Heart left ventricle (tissue), 16 donors: ENCODE results near the gene VEGFC. TPM values are rescaled to one million over a fixed set of nuclear protein-coding genes. Genes with fewer than 3 reads are reported as not detected.

Source experiments
- ATAC-seq, 4 donors: fragments of 200-7000 bp; cut with Tn5 transposase; one replicate each; pipeline ENCODE4 v1.9.1; 2020 to 2022; ENCODE audit warnings: moderate library complexity in 4 of 4, mild to moderate bottlenecking in 3 of 4, moderate number of reproducible peaks in 1 of 4
- DNase-seq, 5 donors: peaks; one replicate each; pipeline ENCODE4 v3.0.0-alpha.2; 2020
- H3K27ac ChIP-seq, 12 donors: fragments of 200-600 bp; sonication (generic) in 4 of 12; one replicate each; pipeline versions ENCODE4 v1.5.0 to v1.8.0; 2016 to 2022; ENCODE audit warnings: mild to moderate bottlenecking in 2 of 12
- H3K27me3 ChIP-seq, 9 donors: fragments of 200-600 bp; sonication (generic) in 2 of 9; one replicate each; pipeline versions ENCODE4 v1.5.1 to v1.8.0; 2016 to 2022; ENCODE audit warnings: mild to moderate bottlenecking in 3 of 9
- H3K36me3 ChIP-seq, 9 donors: fragments of 200-600 bp; sonication (generic) in 2 of 9; one replicate each; pipeline versions ENCODE4 v1.5.0 to v1.8.0; 2018 to 2022; ENCODE audit warnings: mild to moderate bottlenecking in 2 of 9
- H3K4me1 ChIP-seq, 12 donors: fragments of 200-600 bp; sonication (generic) in 4 of 12; one replicate each; pipeline versions ENCODE4 v1.5.0 to v1.8.0; 2016 to 2022; ENCODE audit warnings: mild to moderate bottlenecking in 3 of 12
- H3K4me3 ChIP-seq, 12 donors: fragments of 200-600 bp; sonication (generic) in 4 of 12; one replicate each; pipeline versions ENCODE4 v1.5.0 to v1.8.0; 2017 to 2022; ENCODE audit warnings: mild to moderate bottlenecking in 9 of 12, moderate library complexity in 4 of 12
- H3K9me3 ChIP-seq, 12 donors: fragments of 200-600 bp; sonication (generic) in 4 of 12; one replicate each; pipeline versions ENCODE4 v1.5.0 to v1.8.0; 2016 to 2022; ENCODE audit warnings: mild to moderate bottlenecking in 1 of 12
- POLR2A ChIP-seq, 2 donors: fragments of 450-650 bp; IDR thresholded peaks; one replicate each; pipeline ENCODE4 v1.6.1; 2017; ENCODE audit warnings: antibody characterized with exemption in 2 of 2, mild to moderate bottlenecking in 2 of 2, moderate library complexity in 2 of 2
- WGBS, 4 donors: extraction: QIAGEN DNeasy Blood & Tissue Kit in 2 of 4; methylation state at CpG; one replicate each; pipeline versions ENCODE4 v1.1.5 to v1.1.7; 2013 to 2018; 5-methylcytosine and 5-hydroxymethylcytosine counted together
- intact Hi-C, 10 donors: fragments of 100-400 bp; cut with DNase I; formaldehyde crosslinking; loops; one replicate each; pipeline versions ENCODE4 v1.11.1 to v1.14.2; 2022
- polyA plus RNA-seq, 2 donors: library from polyadenylated mRNA; stranded (reverse); fragments of 200-250 nt; gene quantifications; one replicate each; pipeline ENCODE4 v1.2.3, GENCODE V29; 2013
- total RNA-seq, 9 donors: library from RNA; depleted of rRNA in 2 of 9; stranded (reverse); fragments of >200 nt in 2 of 9; fragmentation: NEBNext Ultra II Directional in 3 of 9; extraction: Animal tissue kit (Norgen Biotek cat#: 25700) in 3 of 9; gene quantifications; one replicate each; pipeline versions ENCODE4 v1.1.0 to v1.2.4, GENCODE V29; 2016 to 2023
- TF ChIP-seq, protein P1 (sequence below), 12 donors: fragments of 200-600 bp; sonication (generic) in 4 of 12; IDR thresholded peaks; one replicate each; pipeline versions ENCODE4 v1.5.0 to v1.8.0; 2018 to 2022; ENCODE audit warnings: antibody characterized with exemption in 12 of 12, mild to moderate bottlenecking in 5 of 12
- donor health status: ischemic (EF 13 %, LVEDD 7.1; RV severe dilation, severe dysfunction).
- donor health status: healthy with polysubstance abuse.
- donor health status: DM: no; HTN: yes; CAD: no.
- donor health status: DM: no; HTN: no; CAD: no.
- donor health status: ischemic (EF 25% LVEDD 6.9; RV normal size, moderate dysfunction).
- donor health status: ischemic (EF 25% LVEDD 5.7; RV mildly dilated, moderate dysfunction).
- donor health status: healthy.
- donor health status: DM: yes; HTN: yes; CAD: no.
- donor health status: ischemic (EF 35%, LVEDD 5.7; RV mildly dilated, moderate dysfunction).
- donor health status: nonischemic (EF 11% LVEDD 7.7; RV severe dilation, severe dysfunction).
- donor health status: DM: yes; HTN: yes; CAD: no.
- donor health status: PGD.
- donor health status: ischemic (EF 29% LVEDD 5.4; RV normal size, mild dysfunction).
- donor health status: nonischemic (EF 23%, LVEDD 6.1; RV moderate dilation, normal function).

Gene VEGFC
- total and polyA plus RNA-seq, 11 donors: 4.0 to 16.0 (median 7.4) TPM

DNA sequence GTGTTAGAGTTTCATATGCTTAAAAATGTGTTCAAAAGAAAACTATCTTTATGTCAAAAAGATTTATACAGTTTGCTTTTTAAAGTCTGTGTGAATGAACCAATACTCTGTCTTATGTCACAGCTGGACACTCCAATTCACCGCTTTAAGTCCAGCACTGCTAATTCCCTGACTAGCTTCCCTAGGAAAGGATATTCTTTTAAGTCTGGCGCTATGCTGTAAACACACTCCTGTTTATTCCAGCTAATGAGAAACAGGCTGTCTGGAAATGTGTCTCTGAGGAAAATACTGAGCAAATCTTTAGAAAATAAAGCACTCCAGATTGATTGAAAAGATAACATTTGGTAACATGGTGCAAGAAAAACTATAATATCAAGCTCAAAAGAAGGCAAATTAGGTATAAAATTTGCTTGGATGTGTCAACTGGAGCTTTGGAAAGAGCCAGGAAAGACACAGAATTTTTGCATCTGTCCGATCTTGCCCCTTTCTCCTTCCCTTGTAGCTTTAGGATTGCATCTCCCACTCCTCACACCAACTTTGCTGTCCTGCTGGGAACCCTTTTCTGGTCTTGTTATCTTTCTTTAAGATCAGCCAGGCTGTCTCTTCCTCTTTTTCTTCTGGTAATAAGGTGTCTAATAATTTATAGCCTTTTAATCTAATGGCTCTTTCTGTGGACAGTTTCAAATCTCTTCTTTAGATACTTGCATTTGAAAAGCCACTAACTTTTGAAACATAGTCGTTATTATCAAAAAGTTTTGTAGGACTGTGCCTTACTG, 40.9 kb upstream of the VEGFC start:
- no peaks in the 10 kb centered on the region for H3K36me3 ChIP-seq
- H3K9me3 ChIP-seq: no peaks in the 10 kb centered on the region
- no peaks in the 10 kb centered on the region for H3K27me3 ChIP-seq
- no peak for TF ChIP-seq POLR2A (IDR thresholded peaks at IDR 0.05)
- TF ChIP-seq, protein P1, sequence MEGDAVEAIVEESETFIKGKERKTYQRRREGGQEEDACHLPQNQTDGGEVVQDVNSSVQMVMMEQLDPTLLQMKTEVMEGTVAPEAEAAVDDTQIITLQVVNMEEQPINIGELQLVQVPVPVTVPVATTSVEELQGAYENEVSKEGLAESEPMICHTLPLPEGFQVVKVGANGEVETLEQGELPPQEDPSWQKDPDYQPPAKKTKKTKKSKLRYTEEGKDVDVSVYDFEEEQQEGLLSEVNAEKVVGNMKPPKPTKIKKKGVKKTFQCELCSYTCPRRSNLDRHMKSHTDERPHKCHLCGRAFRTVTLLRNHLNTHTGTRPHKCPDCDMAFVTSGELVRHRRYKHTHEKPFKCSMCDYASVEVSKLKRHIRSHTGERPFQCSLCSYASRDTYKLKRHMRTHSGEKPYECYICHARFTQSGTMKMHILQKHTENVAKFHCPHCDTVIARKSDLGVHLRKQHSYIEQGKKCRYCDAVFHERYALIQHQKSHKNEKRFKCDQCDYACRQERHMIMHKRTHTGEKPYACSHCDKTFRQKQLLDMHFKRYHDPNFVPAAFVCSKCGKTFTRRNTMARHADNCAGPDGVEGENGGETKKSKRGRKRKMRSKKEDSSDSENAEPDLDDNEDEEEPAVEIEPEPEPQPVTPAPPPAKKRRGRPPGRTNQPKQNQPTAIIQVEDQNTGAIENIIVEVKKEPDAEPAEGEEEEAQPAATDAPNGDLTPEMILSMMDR (IDR thresholded peaks at IDR 0.05): no peak
- no peak overlapping the region for H3K27ac ChIP-seq
- no peak overlapping the region for H3K4me3 ChIP-seq
- ATAC-seq (no peak), DNase-seq (no peak)
- peaks cover 0 to 3% (median 0%) of the 10 kb centered on the region in 12 donors for H3K4me1 ChIP-seq
- intact Hi-C loops: no loop called here
- WGBS, 4 donors: 80 to 90% (median 85%) methylated on average over 4 of the region's 4 CpGs

DNA sequence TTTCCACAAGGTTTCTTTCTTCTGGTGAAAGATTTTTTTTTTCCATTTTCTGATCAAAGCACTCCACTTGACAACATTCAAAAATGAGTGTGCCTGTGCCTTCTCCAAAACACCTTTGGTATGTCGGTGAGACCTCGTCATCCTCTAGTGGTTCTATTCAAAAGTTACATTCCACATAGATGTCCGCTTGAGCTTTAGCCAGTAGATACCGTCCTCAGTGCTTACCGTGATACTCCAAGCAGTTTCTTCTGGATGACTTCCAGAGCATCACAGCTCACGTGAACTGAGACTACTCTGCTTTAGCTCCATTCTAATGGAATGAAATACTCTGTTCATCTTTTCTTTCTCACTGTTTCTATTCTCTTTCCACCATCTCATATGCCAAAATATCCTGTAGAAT, 38.2 kb upstream of the VEGFC start:
- DNase-seq (no peak), ATAC-seq (no peak)
- WGBS, 4 donors: 32 to 44% (median 37%) methylated on average over 6 of the region's 6 CpGs
- Histone ChIP-seq H3K4me3 (no peak overlapping the region), H3K4me1 (no peaks in the 10 kb centered on the region), H3K9me3 (no peaks in the 10 kb centered on the region), H3K36me3 (no peaks in the 10 kb centered on the region), H3K27me3 (no peaks in the 10 kb centered on the region), H3K27ac (no peak overlapping the region)
- TF ChIP-seq POLR2A (IDR thresholded peaks at IDR 0.05): no peak
- TF ChIP-seq, protein P1 (IDR thresholded peaks at IDR 0.05): no peak
- intact Hi-C loops: no loop called here

DNA sequence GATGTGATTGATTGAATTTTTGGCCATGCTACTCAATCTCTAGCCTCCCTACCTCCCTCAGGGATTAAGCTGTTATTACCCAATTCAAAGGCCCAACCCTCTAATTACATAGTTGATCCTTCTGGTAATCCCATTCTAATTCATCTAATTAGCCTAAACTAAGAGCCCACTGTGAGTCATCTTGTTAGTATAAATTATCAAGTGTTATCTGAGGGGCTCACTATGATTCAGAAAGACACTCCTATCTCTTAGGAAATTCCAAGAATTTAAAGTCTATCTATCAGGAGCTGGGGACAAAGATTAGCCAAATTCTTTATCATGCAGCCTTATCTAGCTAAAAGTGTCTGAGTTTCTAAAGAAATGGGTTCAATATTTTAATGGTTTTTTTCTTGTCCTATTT, 32.9 kb upstream of the VEGFC start:
- Histone ChIP-seq H3K4me3 (no peak overlapping the region), H3K36me3 (no peaks in the 10 kb centered on the region), H3K27me3 (no peaks in the 10 kb centered on the region), H3K27ac (no peak overlapping the region), H3K9me3 (no peaks in the 10 kb centered on the region), H3K4me1 (no peaks in the 10 kb centered on the region)
- no peak for ATAC-seq
- intact Hi-C loops: no loop called here
- TF ChIP-seq, protein P1 (IDR thresholded peaks at IDR 0.05): no peak
- TF ChIP-seq POLR2A (IDR thresholded peaks at IDR 0.05): no peak
- no peak for DNase-seq

DNA sequence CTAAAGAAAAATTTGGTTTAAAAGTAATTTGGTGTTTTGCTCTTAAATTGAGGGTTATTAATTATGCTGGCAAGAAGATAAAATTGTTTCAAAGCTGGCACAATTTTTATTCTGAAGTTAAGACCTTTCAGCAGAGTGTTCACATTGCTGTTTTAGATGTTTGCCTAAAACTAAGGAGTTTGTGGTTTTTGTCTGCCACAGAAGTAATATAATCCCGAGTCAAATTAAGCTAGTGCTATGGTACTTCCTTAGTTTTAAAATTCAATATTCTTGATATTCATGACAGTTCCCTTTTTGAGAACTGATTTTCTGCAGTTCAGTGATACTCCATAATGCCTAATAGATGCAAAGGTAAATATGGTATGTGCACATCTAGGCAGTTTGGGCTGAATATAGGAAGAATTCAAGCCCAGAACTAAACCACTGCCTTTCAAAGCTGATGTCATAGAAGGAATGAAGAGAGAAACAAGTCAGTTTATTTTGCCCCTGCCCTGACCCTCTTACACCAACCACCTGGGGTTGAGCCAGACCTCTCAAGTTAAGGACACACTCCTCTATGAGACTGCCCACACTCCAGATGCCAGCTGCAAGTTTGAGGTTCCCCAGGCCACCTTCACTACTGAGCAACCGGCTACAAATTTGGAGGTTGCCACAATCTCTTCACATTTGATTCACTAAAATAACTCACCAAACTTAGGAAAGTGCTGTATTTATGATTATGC, 32.1 kb upstream of the VEGFC start:
- Histone ChIP-seq H3K27ac (no peak overlapping the region), H3K4me3 (no peak overlapping the region), H3K9me3 (no peaks in the 10 kb centered on the region), H3K36me3 (no peaks in the 10 kb centered on the region), H3K27me3 (no peaks in the 10 kb centered on the region), H3K4me1 (no peaks in the 10 kb centered on the region)
- 60 to 76% (median 73%) methylated on average over 2 of the region's 2 CpGs for WGBS, 4 donors
- TF ChIP-seq, protein P1 (IDR thresholded peaks at IDR 0.05): no peak
- TF ChIP-seq POLR2A (IDR thresholded peaks at IDR 0.05): no peak
- intact Hi-C loops: no loop called here
- DNase-seq (no peak), ATAC-seq (no peak)
